DND-41 (cell line): ENCODE results near the gene HIVEP1.

Experiments
- ATAC-seq: fragments of 200-7000 bp; cut with Tn5 transposase; 3 replicates; pipeline ENCODE4 v1.9.1; 2021; ENCODE audit warnings: low read depth; ENCODE audit not compliant: insufficient read depth
- DNase-seq: peaks from one replicate; pipeline ENCODE4 v3.0.0-alpha.2; 2020
- H2AFZ ChIP-seq: 2 replicates; pipeline ENCODE4 v1.6.0; 2012; ENCODE audit warnings: low read depth, low read length
- H3K27ac ChIP-seq: 2 replicates; pipeline ENCODE4 v1.5.1; 2012; ENCODE audit warnings: low read length, inconsistent platforms
- H3K27me3 ChIP-seq: fragments of 200-600 bp; sonication (generic); 2 replicates; pipeline ENCODE4 v1.6.0; 2012; ENCODE audit warnings: low read length, mild to moderate bottlenecking, inconsistent platforms; ENCODE audit not compliant: insufficient read depth, poor library complexity
- H3K36me3 ChIP-seq: 2 replicates; pipeline ENCODE4 v1.5.1; 2012; ENCODE audit warnings: low read length, inconsistent platforms; ENCODE audit not compliant: insufficient read depth
- H3K4me1 ChIP-seq: 2 replicates; pipeline ENCODE4 v1.5.1; 2012; ENCODE audit warnings: mild to moderate bottlenecking, low read length; ENCODE audit not compliant: insufficient read depth
- H3K4me2 ChIP-seq: 2 replicates; pipeline ENCODE4 v1.6.0; 2012; ENCODE audit warnings: mild to moderate bottlenecking, moderate library complexity, low read length, inconsistent platforms; ENCODE audit not compliant: insufficient read depth
- H3K4me3 ChIP-seq, 2 experiments: fragments of 200-600 bp in 1 of 2; shearing (Covaris generic) in 1 of 2; 2 replicates each; pipeline ENCODE4 v1.5.1; 2012 to 2016; ENCODE audit warnings: inconsistent platforms in 2 of 2, low read length in 2 of 2, mild to moderate bottlenecking in 2 of 2, low read depth in 1 of 2, moderate library complexity in 1 of 2
- H3K79me2 ChIP-seq: 2 replicates; pipeline ENCODE4 v1.6.0; 2012; ENCODE audit warnings: low read length, inconsistent platforms; ENCODE audit not compliant: insufficient read depth
- H3K9ac ChIP-seq: 2 replicates; pipeline ENCODE4 v1.6.0; 2012; ENCODE audit warnings: low read depth, mild to moderate bottlenecking, inconsistent platforms, low read length, moderate library complexity
- H3K9me3 ChIP-seq: 2 replicates; pipeline ENCODE4 v1.5.1; 2012; ENCODE audit warnings: low read length, moderate library complexity, mild to moderate bottlenecking, inconsistent platforms; ENCODE audit not compliant: insufficient read depth, severe bottlenecking
- H4K20me1 ChIP-seq: 2 replicates; pipeline ENCODE4 v1.6.0; 2012; ENCODE audit warnings: low read length; ENCODE audit not compliant: insufficient read depth
- EZH2 ChIP-seq: IDR thresholded peaks from 3 replicates; pipeline ENCODE4 v1.6.1; 2012; ENCODE audit warnings: borderline replicate concordance, low read depth, mild to moderate bottlenecking, moderate library complexity, low read length, inconsistent platforms; ENCODE audit not compliant: severe bottlenecking
- TF ChIP-seq, protein P1 (sequence below): IDR thresholded peaks from 2 replicates; pipeline ENCODE4 v1.5.1; 2012; ENCODE audit warnings: borderline replicate concordance, low read length, moderate library complexity, mild to moderate bottlenecking; ENCODE audit not compliant: poor library complexity, severe bottlenecking; ENCODE audit errors: extremely low read depth

The HIVEP1 gene

DNA sequence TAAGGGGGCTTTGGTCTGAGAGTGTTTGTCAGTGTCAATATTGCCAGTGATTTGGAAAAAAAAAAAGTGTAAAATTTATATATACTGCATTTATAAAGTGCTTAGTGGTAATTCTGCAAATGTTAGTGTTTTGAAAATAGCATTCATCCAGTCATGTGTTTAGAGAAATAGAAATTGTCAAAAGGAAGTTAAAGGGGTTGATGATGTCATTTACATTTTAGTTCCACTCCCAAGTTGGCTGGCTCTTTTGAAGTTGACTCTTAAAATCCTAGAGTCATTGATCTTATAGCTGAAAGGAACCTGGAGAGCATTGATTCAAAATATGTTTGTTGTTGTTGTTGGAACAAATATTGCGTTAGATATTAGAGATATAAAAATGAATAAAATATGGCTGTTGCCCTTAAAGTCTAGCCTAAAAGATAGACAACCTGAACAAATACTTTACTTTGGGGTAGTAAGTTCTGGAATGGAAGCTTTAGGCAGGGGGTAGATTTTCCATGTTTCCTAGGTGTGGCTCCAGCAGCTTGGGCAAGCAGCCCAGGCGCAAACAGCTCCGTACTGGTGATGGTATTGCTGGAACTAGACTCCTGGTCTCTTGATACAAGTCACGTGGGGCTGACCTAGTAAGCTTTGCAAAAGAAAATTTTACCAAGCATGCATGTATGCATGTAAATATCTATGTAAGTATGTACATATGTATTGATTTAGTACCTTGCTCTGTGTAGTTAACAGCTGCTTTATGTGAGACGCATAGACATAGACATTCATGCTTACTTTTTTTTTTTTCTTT is 46.3 kb downstream of the HIVEP1 start:
- DNase-seq (no peak), ATAC-seq (no peak)
- Histone ChIP-seq H3K4me2 (no peak overlapping the region), H3K36me3 (no peaks in the 10 kb centered on the region), H3K4me1 (no peaks in the 10 kb centered on the region), H3K9ac (no peak overlapping the region), H3K4me3 (no peak overlapping the region), H3K9me3 (no peaks in the 10 kb centered on the region), H3K27me3 (no peaks in the 10 kb centered on the region), H4K20me1 (peaks cover 3% of the 10 kb centered on the region; the same call in 1 of the 2 replicates), H3K79me2 (no peaks in the 10 kb centered on the region), H2AFZ (no peak overlapping the region), H3K27ac (no peak overlapping the region)
- TF ChIP-seq, protein P1, sequence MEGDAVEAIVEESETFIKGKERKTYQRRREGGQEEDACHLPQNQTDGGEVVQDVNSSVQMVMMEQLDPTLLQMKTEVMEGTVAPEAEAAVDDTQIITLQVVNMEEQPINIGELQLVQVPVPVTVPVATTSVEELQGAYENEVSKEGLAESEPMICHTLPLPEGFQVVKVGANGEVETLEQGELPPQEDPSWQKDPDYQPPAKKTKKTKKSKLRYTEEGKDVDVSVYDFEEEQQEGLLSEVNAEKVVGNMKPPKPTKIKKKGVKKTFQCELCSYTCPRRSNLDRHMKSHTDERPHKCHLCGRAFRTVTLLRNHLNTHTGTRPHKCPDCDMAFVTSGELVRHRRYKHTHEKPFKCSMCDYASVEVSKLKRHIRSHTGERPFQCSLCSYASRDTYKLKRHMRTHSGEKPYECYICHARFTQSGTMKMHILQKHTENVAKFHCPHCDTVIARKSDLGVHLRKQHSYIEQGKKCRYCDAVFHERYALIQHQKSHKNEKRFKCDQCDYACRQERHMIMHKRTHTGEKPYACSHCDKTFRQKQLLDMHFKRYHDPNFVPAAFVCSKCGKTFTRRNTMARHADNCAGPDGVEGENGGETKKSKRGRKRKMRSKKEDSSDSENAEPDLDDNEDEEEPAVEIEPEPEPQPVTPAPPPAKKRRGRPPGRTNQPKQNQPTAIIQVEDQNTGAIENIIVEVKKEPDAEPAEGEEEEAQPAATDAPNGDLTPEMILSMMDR, result no peak
- TF ChIP-seq EZH2, result no peak

DNA sequence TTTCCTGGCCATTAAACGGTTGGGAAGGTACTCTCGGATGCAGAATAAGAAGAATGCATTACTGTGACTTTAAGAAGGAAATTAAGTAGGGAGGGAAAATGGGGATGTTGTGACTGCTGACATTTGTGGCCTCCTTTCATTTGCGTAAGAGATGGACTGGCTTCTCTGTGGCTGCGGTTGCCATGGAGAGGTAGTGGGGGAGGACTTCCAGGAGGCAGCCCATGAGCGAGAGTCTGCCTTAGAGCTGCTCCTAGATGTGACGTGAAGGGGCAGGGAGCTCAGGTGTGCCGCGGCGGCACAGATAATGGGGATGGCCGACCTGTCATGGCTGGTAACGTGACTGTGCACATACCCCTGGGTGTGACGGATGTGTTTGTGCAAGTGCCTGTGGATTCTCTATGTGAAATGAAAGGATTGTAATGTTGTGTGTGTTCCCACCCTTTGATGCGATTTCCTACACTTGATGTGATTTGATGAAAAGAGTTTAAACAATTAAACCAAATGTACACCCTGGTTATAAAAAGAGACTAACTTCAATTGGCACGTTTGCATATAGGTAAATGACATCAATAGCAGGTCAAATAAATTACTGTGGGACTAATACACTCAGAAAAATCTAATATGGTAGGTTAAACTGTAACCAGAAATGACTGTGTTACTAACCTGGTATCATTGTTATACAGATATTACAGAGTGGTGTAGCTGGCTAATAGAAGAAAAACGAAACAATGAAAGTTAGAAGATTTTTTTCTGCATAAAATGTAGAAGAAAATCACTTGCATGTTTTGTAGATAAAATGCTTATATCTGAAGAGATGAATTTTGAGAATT is 48.9 kb downstream of the HIVEP1 start:
- Histone ChIP-seq H2AFZ (no peak overlapping the region), H3K79me2 (no peaks in the 10 kb centered on the region), H3K27ac (no peak overlapping the region), H3K9me3 (no peaks in the 10 kb centered on the region), H3K4me2 (no peak overlapping the region), H3K4me1 (no peaks in the 10 kb centered on the region), H3K9ac (no peak overlapping the region), H3K27me3 (no peaks in the 10 kb centered on the region), H3K36me3 (no peaks in the 10 kb centered on the region), H4K20me1 (peaks cover 7% of the 10 kb centered on the region; the same call in 1 of the 2 replicates), H3K4me3 (no peak overlapping the region)
- TF ChIP-seq, protein P1, result no peak
- no peak for DNase-seq
- no peak for ATAC-seq

DNA sequence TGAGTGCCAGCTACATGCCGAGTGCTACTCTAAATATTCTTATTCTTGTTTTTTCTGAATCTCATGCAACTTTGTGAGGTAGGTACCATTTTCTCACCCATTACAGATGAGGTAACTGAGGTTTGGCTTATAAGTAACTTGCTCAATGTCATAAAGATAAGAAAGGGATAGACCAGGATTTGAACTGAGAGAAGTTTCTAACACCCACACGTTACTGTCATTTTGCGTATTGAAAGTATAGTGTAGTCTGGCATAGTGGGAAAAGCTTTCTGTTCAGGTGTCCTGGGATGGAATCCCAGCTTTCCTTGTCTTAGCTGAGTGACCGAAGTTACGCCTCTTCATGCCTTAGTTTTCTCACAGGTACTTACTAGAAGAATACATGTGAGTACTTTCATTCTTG is 50.5 kb downstream of the HIVEP1 start:
- Histone ChIP-seq H3K79me2 (no peaks in the 10 kb centered on the region), H3K4me2 (no peak overlapping the region), H3K9me3 (no peaks in the 10 kb centered on the region), H3K27me3 (no peaks in the 10 kb centered on the region), H3K4me3 (no peak overlapping the region), H3K4me1 (no peaks in the 10 kb centered on the region), H3K36me3 (no peaks in the 10 kb centered on the region), H4K20me1 (peaks cover 7% of the 10 kb centered on the region; the same call in 1 of the 2 replicates), H2AFZ (no peak overlapping the region), H3K27ac (no peak overlapping the region), H3K9ac (no peak overlapping the region)
- ATAC-seq, result no peak
- no peak for DNase-seq
- TF ChIP-seq, protein P1, result no peak
- no peak for TF ChIP-seq EZH2
